Measurements from ENCODE around the gene TSPAN10. TPM values are rescaled to one million over a fixed set of nuclear protein-coding genes. Genes with fewer than 3 reads are reported as not detected.

TSPAN10 gene
- total and polyA plus RNA-seq, 7 donors: 0.36 to 1.7 (median 0.66) TPM

DNA sequence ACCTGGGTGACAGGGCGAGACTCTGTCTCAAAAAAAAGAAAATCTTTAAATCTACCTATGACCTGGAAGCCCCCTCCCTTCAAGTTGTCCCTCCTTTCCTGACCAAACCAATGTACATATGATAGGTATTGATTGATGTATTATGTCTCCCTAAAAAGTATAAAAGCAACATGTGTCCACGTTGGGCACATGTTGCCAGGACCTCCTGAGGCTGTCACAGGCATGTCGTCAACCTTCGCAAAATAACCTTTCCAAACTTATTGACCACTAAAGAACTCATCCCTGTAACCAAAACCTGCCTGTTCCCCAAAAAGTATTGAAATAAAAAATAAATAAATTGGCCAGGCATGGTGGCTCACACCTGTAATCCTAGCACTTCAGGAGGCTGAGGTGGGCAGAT lies 25.0 kb downstream of the TSPAN10 start:
- Histone ChIP-seq H3K4me1 (peaks cover 0 to 14% (median 12%) of the 10 kb centered on the region in 4 donors), H3K9me3 (no peaks in the 10 kb centered on the region), H3K27me3 (no peaks in the 10 kb centered on the region), H3K36me3 (peaks cover 0 to 5% (median 0%) of the 10 kb centered on the region in 4 donors), H3K4me3 (no peak overlapping the region), H3K27ac (no peak overlapping the region)
- TF ChIP-seq, protein P1, sequence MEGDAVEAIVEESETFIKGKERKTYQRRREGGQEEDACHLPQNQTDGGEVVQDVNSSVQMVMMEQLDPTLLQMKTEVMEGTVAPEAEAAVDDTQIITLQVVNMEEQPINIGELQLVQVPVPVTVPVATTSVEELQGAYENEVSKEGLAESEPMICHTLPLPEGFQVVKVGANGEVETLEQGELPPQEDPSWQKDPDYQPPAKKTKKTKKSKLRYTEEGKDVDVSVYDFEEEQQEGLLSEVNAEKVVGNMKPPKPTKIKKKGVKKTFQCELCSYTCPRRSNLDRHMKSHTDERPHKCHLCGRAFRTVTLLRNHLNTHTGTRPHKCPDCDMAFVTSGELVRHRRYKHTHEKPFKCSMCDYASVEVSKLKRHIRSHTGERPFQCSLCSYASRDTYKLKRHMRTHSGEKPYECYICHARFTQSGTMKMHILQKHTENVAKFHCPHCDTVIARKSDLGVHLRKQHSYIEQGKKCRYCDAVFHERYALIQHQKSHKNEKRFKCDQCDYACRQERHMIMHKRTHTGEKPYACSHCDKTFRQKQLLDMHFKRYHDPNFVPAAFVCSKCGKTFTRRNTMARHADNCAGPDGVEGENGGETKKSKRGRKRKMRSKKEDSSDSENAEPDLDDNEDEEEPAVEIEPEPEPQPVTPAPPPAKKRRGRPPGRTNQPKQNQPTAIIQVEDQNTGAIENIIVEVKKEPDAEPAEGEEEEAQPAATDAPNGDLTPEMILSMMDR (IDR thresholded peaks at IDR 0.05): no peak
- TF ChIP-seq POLR2AphosphoS5 (IDR thresholded peaks at IDR 0.05): no peak
- TF ChIP-seq EP300 (IDR thresholded peaks at IDR 0.05): no peak
- TF ChIP-seq POLR2A (IDR thresholded peaks at IDR 0.05): no peak
- WGBS, 2 donors: 92 to 94% methylated on average over 4 of the region's 4 CpGs
- intact Hi-C loops (cut with DNase I): no loop called here
- DNase-seq: no peak

DNA sequence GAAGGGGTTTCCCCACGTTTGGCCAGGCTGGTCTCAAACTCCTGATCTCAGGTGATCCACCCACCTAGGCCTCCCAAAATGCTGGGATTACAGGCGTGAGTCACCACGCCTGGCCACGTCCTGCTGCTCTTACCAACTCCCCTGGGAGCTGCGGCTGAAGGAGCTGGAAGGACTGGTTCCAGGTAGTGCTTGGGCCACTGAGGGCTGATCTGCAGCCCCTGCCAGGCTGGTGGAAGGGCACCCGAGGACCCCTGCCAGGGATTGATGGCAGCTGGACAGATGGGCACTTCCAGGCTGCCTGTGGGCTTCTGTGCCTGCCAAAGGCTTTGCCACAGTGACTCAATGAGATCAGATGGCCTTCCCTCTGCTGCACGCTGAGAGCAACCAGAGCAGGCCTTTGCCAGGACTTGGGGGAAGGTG lies 27.1 kb downstream of the TSPAN10 start:
- DNase-seq: no peak
- H3K4me3 ChIP-seq: no peak overlapping the region
- no peak overlapping the region for H3K27ac ChIP-seq
- no peaks in the 10 kb centered on the region for H3K9me3 ChIP-seq
- H3K36me3 ChIP-seq: peaks cover 0 to 8% (median 0%) of the 10 kb centered on the region in 4 donors
- H3K4me1 ChIP-seq: peaks cover 0 to 27% (median 26%) of the 10 kb centered on the region in 4 donors
- TF ChIP-seq, protein P1 (IDR thresholded peaks at IDR 0.05): no peak
- no peak for TF ChIP-seq EP300 (IDR thresholded peaks at IDR 0.05)
- no peak for TF ChIP-seq POLR2AphosphoS5 (IDR thresholded peaks at IDR 0.05)
- no peak for TF ChIP-seq POLR2A (IDR thresholded peaks at IDR 0.05)
- 73 to 90% methylated on average over 7 of the region's 7 CpGs for WGBS, 2 donors
- intact Hi-C loops (cut with DNase I): no loop called here
- no peaks in the 10 kb centered on the region for H3K27me3 ChIP-seq

DNA sequence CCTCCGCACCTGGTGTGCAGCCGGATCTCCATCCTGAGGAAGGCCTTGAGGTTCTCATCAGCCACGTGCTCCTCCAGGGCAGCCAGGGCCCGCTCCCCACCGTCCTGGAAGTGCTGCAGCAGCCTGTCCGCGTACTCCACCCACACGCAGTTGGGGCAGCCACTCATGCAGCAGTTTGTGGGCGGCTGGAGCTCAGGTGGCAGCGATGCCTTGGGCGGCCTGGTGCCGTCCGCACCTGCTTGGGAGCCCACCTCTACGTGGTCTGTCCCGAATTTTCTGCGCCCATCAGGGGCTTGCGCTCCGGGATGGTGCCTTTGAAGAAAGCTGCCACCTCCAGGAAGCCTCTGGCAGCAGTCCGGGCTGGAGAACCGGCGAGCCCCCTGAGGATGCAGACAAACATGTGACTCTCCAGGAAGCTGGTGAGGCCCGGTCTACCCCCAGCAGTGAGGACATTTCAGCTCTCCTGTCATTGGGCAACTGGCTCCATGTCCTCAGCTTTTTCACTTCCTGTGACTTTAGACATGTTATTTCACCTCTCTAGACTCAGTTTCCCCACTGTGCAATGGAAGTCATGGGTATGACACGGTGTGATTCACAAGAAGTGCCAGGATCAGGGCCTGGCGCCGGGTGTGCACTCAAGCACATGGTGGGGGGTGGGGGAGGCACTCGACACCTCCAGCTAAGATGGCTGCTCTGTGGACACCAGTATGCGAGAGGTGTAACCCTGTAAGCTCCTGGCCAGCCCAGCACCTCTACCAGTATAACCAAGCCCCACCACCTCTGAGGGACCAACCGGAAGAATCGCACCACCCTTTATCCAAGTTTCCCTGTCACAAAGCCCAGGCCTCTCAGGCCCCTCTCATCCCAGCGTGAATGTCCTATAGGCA lies 28.5 kb downstream of the TSPAN10 start:
- peak overlapping the region; percentile 70 to 95 (median 84) for H3K4me3 ChIP-seq
- WGBS, 2 donors: 54 to 67% methylated on average over 30 of the region's 30 CpGs
- intact Hi-C loops (cut with DNase I): loop anchor here (2.0 kb wide), 1 partner anchor 29 kb away; the partner anchor contains the start of genes NPLOC4 and TSPAN10
- peaks cover 0 to 27% (median 26%) of the 10 kb centered on the region in 4 donors for H3K4me1 ChIP-seq
- DNase-seq: peak; percentile 61
- peaks cover 0 to 22% (median 6%) of the 10 kb centered on the region in 4 donors for H3K36me3 ChIP-seq
- no peaks in the 10 kb centered on the region for H3K9me3 ChIP-seq
- TF ChIP-seq POLR2A (IDR thresholded peaks at IDR 0.05) (no peak), EP300 (IDR thresholded peaks at IDR 0.05) (no peak), POLR2AphosphoS5 (IDR thresholded peaks at IDR 0.05) (no peak)
- TF ChIP-seq, protein P1 (IDR thresholded peaks at IDR 0.05): no peak
- H3K27me3 ChIP-seq: no peaks in the 10 kb centered on the region
- peak overlapping the region; percentile 83 to 96 (median 91) for H3K27ac ChIP-seq

DNA sequence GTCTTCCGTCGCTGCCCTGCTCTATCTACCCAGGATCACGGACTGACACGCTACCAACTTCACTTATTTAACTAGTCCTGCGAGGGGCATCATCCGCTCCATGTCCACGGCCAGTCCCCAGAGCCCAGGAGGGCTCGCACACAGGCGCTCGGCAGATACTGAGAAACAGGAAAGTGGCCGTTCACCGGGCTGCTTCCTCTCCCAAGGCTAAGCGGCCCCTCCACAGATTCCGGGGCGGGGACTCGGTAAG lies 29.0 kb downstream of the TSPAN10 start:
- no peaks in the 10 kb centered on the region for H3K27me3 ChIP-seq
- peaks cover 0 to 27% (median 26%) of the 10 kb centered on the region in 4 donors for H3K4me1 ChIP-seq
- no peak for TF ChIP-seq POLR2AphosphoS5 (IDR thresholded peaks at IDR 0.05)
- no peak for TF ChIP-seq EP300 (IDR thresholded peaks at IDR 0.05)
- TF ChIP-seq, protein P1 (IDR thresholded peaks at IDR 0.05): no peak
- no peak for TF ChIP-seq POLR2A (IDR thresholded peaks at IDR 0.05)
- 0% methylated on average over 16 of the region's 16 CpGs for WGBS, 2 donors
- H3K9me3 ChIP-seq: no peaks in the 10 kb centered on the region
- peak overlapping the region; percentile 70 to 95 (median 84) for H3K4me3 ChIP-seq
- no peak for DNase-seq
- H3K36me3 ChIP-seq: peaks cover 0 to 28% (median 10%) of the 10 kb centered on the region in 4 donors
- peak overlapping the region; percentile 83 to 96 (median 91) for H3K27ac ChIP-seq
- intact Hi-C loops (cut with DNase I): loop anchor here (2.0 kb wide), 1 partner anchor 29 kb away; the partner anchor contains the start of genes NPLOC4 and TSPAN10

All from sigmoid colon (tissue), 7 donors.